Stomach (tissue), 4 donors: ENCODE results near the gene GNB1L.

ENCODE experiments used
- EP300 ChIP-seq: sonication (generic); formaldehyde crosslinking; IDR thresholded peaks from one replicate; pipeline ENCODE4 v1.6.1; 2017; ENCODE audit warnings: antibody characterized with exemption
- POLR2A ChIP-seq, 4 donors: fragments of 450-650 bp; IDR thresholded peaks; one replicate each; pipeline ENCODE4 v1.6.1; 2016; ENCODE audit warnings: antibody characterized with exemption in 4 of 4, control low read depth in 2 of 4, mild to moderate bottlenecking in 1 of 4, moderate library complexity in 1 of 4
- POLR2AphosphoS5 ChIP-seq, 3 donors: sonication (generic); formaldehyde crosslinking; IDR thresholded peaks; one replicate each; pipeline ENCODE4 v1.6.1; 2016; ENCODE audit warnings: antibody characterized with exemption in 3 of 3
- TF ChIP-seq, protein P1 (sequence below), 7 experiments: fragments of 450-650 bp in 4 of 7; fragments of 200-600 bp in 3 of 7; sonication (generic) in 3 of 7; IDR thresholded peaks; one replicate each; pipeline ENCODE4 v1.5.1; 2016 to 2019; ENCODE audit warnings: antibody characterized with exemption in 7 of 7, control low read depth in 2 of 7, mild to moderate bottlenecking in 1 of 7

DNA sequence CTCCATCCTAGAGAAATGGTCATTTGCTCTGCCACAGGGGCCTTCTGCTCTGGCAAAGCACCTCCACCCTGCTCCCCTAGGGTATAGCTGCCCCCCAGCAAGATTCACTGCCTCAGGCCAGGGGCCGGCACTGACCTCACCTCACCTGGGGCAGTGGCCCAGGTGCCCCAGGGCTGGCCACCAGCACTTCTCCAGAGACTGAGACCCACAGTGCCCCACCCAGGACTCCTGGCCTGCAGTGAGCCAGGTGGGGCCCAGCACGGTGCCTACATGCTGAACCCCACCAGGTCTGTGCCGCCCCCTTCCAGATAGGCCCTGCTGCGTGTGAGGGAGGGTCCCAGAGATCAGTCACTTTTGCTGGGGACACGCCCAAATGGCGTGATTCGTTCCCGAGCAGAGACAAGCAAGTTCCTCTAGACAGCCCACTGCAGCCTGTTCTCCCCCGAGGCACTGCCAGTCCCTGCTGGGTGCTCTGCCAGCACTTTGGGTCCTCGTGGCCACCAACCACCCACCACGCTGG is 10.8 kb downstream of the GNB1L start:
- TF ChIP-seq, protein P1, sequence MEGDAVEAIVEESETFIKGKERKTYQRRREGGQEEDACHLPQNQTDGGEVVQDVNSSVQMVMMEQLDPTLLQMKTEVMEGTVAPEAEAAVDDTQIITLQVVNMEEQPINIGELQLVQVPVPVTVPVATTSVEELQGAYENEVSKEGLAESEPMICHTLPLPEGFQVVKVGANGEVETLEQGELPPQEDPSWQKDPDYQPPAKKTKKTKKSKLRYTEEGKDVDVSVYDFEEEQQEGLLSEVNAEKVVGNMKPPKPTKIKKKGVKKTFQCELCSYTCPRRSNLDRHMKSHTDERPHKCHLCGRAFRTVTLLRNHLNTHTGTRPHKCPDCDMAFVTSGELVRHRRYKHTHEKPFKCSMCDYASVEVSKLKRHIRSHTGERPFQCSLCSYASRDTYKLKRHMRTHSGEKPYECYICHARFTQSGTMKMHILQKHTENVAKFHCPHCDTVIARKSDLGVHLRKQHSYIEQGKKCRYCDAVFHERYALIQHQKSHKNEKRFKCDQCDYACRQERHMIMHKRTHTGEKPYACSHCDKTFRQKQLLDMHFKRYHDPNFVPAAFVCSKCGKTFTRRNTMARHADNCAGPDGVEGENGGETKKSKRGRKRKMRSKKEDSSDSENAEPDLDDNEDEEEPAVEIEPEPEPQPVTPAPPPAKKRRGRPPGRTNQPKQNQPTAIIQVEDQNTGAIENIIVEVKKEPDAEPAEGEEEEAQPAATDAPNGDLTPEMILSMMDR (IDR thresholded peaks at IDR 0.05), result no peak
- TF ChIP-seq EP300, result no peak
- TF ChIP-seq POLR2A (IDR thresholded peaks at IDR 0.05), result no peak
- no peak for TF ChIP-seq POLR2AphosphoS5 (IDR thresholded peaks at IDR 0.05)
